Diencephalon (tissue), 1 donor: ENCODE data around the gene SRPK1. TPM values are rescaled to one million over a fixed set of nuclear protein-coding genes. Genes with fewer than 3 reads are reported as not detected.

Experiments used
- total RNA-seq: library from RNA; depleted of rRNA; stranded (reverse); fragments of >200 nt; gene quantifications from one replicate; pipeline ENCODE4 v1.2.3, GENCODE V29; 2014

The SRPK1 gene
- total RNA-seq, result 87.7 TPM

DNA sequence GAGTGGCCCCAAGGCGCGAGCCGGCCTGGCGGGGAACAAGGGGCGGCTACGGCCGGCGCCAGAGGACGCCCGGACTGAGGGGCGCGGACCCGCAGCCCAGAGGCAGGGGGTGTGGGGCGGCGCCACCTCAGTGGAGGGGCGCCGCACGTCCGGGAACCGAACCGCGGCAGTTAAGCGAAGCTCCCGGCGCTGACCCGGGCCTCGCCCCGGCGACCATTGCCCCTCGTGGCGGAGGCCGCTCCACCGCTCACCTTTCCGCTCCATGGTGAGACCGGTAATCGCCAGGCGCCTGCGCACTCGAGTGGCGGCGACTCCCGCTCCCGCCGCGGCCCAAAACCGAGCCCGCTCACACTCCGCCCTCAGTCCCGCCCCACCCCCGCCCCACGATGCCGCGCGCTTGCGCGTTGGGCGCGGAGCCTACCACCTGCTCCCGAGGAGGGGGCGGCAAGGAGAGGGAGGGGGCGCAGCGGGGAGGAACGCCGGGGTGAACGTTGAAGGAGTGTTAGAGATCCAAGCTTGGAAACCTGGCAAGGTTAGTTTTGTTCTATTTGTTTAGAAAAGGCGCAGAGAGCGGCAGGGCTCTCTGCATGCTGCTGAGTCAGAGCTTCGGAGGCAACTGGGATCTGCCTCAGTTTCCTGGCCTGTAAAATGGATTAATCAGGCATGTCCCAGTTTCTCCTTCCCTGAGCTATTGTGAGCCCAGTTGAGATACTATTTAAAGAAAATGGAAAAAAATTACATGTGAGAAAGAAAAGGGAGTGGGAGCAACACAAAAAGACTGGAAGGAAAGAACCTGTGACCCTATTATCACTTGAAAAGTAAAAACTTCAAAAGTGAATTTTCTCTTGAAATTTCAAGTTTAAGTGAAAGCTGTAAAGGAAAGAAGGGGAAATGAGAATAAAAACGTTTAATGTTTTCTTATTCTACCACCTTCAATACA lies at the start of gene SRPK1:
Gene SRPK1, minus strand, starts transcription at position 306 of the 940 bp plus-strand sequence. Its CDS starts 42 bp downstream, at position 264.

DNA sequence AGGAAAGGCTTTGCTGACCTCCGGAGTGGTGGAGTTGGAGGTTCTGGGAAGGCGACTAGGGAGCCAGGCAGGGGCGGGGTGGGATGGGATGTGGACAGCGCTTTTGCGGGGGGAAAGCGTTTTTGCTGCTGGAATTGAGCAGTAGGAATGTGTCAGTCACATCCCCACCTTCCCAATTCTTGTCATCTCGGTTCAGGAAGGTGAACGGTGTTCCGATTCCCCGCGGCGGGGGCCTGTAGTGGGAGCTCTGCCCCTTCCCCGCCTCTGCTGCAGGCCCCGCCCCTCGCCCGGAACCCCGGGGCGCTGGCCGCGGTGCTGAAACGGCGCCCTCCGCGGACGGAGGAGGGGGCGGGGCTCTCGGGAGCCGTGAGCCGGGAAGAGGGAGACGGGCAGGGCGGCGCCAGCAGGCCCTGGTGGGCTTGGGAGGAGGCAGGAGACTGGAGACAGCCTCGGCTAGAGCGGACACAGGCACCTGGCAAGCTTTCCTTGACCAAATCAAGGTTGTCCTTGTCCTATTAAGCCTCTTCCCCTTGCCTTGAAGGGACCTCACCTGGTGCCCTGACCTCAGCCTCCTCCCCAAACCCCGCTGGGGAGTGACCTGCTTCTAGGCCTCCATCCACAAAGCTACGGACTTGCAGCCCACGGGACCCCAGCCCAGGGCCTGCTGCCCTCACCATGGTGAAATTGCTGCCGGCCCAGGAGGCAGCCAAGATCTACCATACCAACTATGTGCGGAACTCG lies 115.7 kb downstream of the SRPK1 start, which contains the start of gene LHFPL5:
Gene LHFPL5, plus strand, starts transcription at position 357 of the 741 bp plus-strand sequence. Its CDS starts 319 bp downstream, at position 676.

Other genes starting within 250 kb of the SRPK1 start
- gene FKBP5, start 232.2 kb downstream of the SRPK1 start, total RNA-seq, result 3.2 TPM
- not detected for gene ARMC12, start 184.1 kb downstream of the SRPK1 start, total RNA-seq
- gene CLPSL2, start 144.5 kb downstream of the SRPK1 start, total RNA-seq, result not detected
- gene CLPSL1, start 140.1 kb downstream of the SRPK1 start, total RNA-seq, result not detected
- not detected for gene CLPS, start 123.8 kb downstream of the SRPK1 start, total RNA-seq
- 2.1 TPM for gene LHFPL5, start 115.7 kb downstream of the SRPK1 start, total RNA-seq
- gene SLC26A8, start 103.5 kb upstream of the SRPK1 start, total RNA-seq, result 9.0 TPM
- gene MAPK14, start 106.7 kb upstream of the SRPK1 start, total RNA-seq, result 39.4 TPM
- gene MAPK13, start 209.4 kb upstream of the SRPK1 start, total RNA-seq, result 3.9 TPM